K562 (cell line): ENCODE data around the gene TRABD. TPM values are rescaled to one million over a fixed set of nuclear protein-coding genes. Genes with fewer than 3 reads are reported as not detected.

Experiments
- ATAC-seq: fragments of 200-7000 bp; cut with Tn5 transposase; 3 replicates; pipeline ENCODE4 v1.9.1; 2020; ENCODE audit warnings: moderate library complexity
- BruUV-seq: library from RNA; stranded (reverse); fragments of 400-500 nt; replicated peaks from 2 replicates; lab custom pipeline; 2021; lab: Mats Ljungman, UMichigan
- CTCF ChIA-PET: fragments of 300-600 bp; formaldehyde crosslinking; extraction: SDS; loops from one replicate; lab custom pipeline; 2021; ENCODE audit warnings: low intra/inter-chr PET ratio; lab: Yijun Ruan, JAX
- POLR2A ChIA-PET: fragments of 300-600, 350-650 bp; sonication (Branson Sonifier 250); formaldehyde crosslinking; extraction: SDS; loops from one replicate; lab custom pipeline; 2021; ENCODE audit warnings: antibody characterized with exemption, inconsistent platforms; lab: Yijun Ruan, JAX
- DNase-seq, 4 experiments: peaks; one replicate each; pipeline versions ENCODE4 v3.0.0 to v3.0.0-alpha.2; 2011 to 2018; ENCODE audit warnings: low spot score in 3 of 4, mixed read lengths in 3 of 4; ENCODE audit errors: extremely low read depth in 1 of 4
- FAIRE-seq: peaks from 2 replicates; lab custom pipeline; 2011; peaks lifted over from hg19 to GRCh38; lab: Jason Lieb, UNC
- H2AFZ ChIP-seq: 2 replicates; pipeline ENCODE4 v1.6.0; 2011; ENCODE audit warnings: low read depth, low read length, control low read depth, inconsistent platforms
- H3K27ac ChIP-seq: fragments of 200-600 bp; 3 replicates; pipeline ENCODE4 v1.8.0; 2011; ENCODE audit warnings: low read depth, mild to moderate bottlenecking, control low read depth, inconsistent platforms, low read length, moderate library complexity, mixed read lengths; ENCODE audit errors: extremely low read depth
- H3K27me3 ChIP-seq, 2 experiments: fragments of 300-600 bp in 1 of 2; 2 replicates in 1 of 2; 3 replicates in 1 of 2; pipeline versions ENCODE4 v1.6.0 to v1.8.0; 2011; ENCODE audit warnings: inconsistent platforms in 2 of 2, low read length in 2 of 2, mild to moderate bottlenecking in 1 of 2, mixed read lengths in 1 of 2, moderate library complexity in 1 of 2; ENCODE audit not compliant: control insufficient read depth in 2 of 2, insufficient read depth in 2 of 2
- H3K36me3 ChIP-seq: fragments of 300-600 bp; 3 replicates; pipeline ENCODE4 v1.8.0; 2011; ENCODE audit warnings: mild to moderate bottlenecking, low read length, inconsistent platforms; ENCODE audit not compliant: control insufficient read depth, insufficient read depth
- H3K4me1 ChIP-seq, 2 experiments: fragments of 200-600 bp in 1 of 2; replicated peaks in 1 of 2; 2 replicates in 1 of 2; 3 replicates in 1 of 2; pipeline versions ENCODE4 v1.5.1 to v1.8.0; 2011; ENCODE audit warnings: inconsistent platforms in 2 of 2, low read length in 2 of 2, mild to moderate bottlenecking in 1 of 2, mixed read lengths in 1 of 2, moderate library complexity in 1 of 2; ENCODE audit not compliant: control insufficient read depth in 2 of 2, insufficient read depth in 2 of 2
- H3K4me2 ChIP-seq: 2 replicates; pipeline ENCODE4 v1.6.1; 2011; ENCODE audit warnings: low read length, control low read depth, inconsistent platforms, mixed read lengths; ENCODE audit not compliant: insufficient read depth
- H3K4me3 ChIP-seq: fragments of 200-600 bp; sonication (generic), shearing (Covaris generic); 2 replicates; pipeline ENCODE4 v1.5.1; 2016; ENCODE audit warnings: control low read depth, inconsistent platforms
- H3K79me2 ChIP-seq: fragments of 200-600 bp; 3 replicates; pipeline ENCODE4 v1.8.0; 2011; ENCODE audit warnings: low read length, inconsistent platforms; ENCODE audit not compliant: control insufficient read depth, insufficient read depth
- H3K9ac ChIP-seq, 2 experiments: 2 replicates each; pipeline versions ENCODE4 v1.6.0 to v1.6.1; 2011; ENCODE audit warnings: low read depth in 2 of 2, low read length in 2 of 2, control low read depth in 1 of 2, inconsistent platforms in 1 of 2, mild to moderate bottlenecking in 1 of 2, mixed read lengths in 1 of 2; ENCODE audit not compliant: insufficient read depth in 1 of 2
- H3K9me1 ChIP-seq: one replicate; pipeline ENCODE4 v1.6.0; 2011; ENCODE audit warnings: inconsistent platforms, mild to moderate bottlenecking, low read length, moderate library complexity; ENCODE audit not compliant: control insufficient read depth, insufficient read depth
- H3K9me3 ChIP-seq: replicated peaks from 2 replicates; pipeline ENCODE4 v1.5.1; 2011; ENCODE audit warnings: low read depth, low read length, inconsistent platforms; ENCODE audit not compliant: control insufficient read depth, insufficient read depth
- H4K20me1 ChIP-seq: replicated peaks from 2 replicates; pipeline ENCODE4 v1.6.1; 2011; ENCODE audit warnings: low read length, inconsistent platforms, mixed read lengths; ENCODE audit not compliant: control insufficient read depth, insufficient read depth
- NR2C2 ChIP-seq, 2 experiments: fragments of 200-800 bp in 1 of 2; sonication (Bioruptor generic) in 1 of 2; sonication (generic) in 1 of 2; formaldehyde crosslinking in 1 of 2; IDR thresholded peaks; 2 replicates each; pipeline versions ENCODE4 v1.6.1 to v1.8.0; 2016 to 2022; ENCODE audit warnings: mild to moderate bottlenecking in 1 of 2, missing compliant biosample characterization in 1 of 2, missing genetic modification characterization in 1 of 2, missing genetic modification reagents in 1 of 2
- POLR2G ChIP-seq: fragments of 200-400 bp; formaldehyde crosslinking; IDR thresholded peaks from 2 replicates; pipeline ENCODE4 v1.6.1; 2017; ENCODE audit warnings: low read depth, mild to moderate bottlenecking, antibody characterized with exemption, low read length, moderate library complexity
- PRPF4 ChIP-seq: fragments of 200-400 bp; formaldehyde crosslinking; IDR thresholded peaks from one replicate; pipeline ENCODE4 v1.6.1; 2017; ENCODE audit warnings: low read length, low read depth, mild to moderate bottlenecking; ENCODE audit not compliant: insufficient read depth, poor library complexity, severe bottlenecking
- RBM14 ChIP-seq: fragments of 200-400 bp; formaldehyde crosslinking; IDR thresholded peaks from 2 replicates; pipeline ENCODE4 v1.6.1; 2018; ENCODE audit warnings: low read depth, mild to moderate bottlenecking, low read length, moderate library complexity, borderline replicate concordance; ENCODE audit not compliant: insufficient read depth
- ZFP36 ChIP-seq: fragments of 150-350 bp; IDR thresholded peaks from 2 replicates; pipeline ENCODE4 v1.6.1; 2018; ENCODE audit warnings: low read length, low read depth; ENCODE audit not compliant: partially characterized antibody
- ZNF224 ChIP-seq: sonication (generic); formaldehyde crosslinking; IDR thresholded peaks from 2 replicates; pipeline ENCODE4 v1.8.0; 2022; ENCODE audit warnings: mild to moderate bottlenecking, missing genetic modification reagents
- WGBS: fragments of 100-300 bp; shearing (Covaris generic); methylation state at CpG from one replicate; pipeline ENCODE4 v1.1.6; 2016; ENCODE audit warnings: low coverage, mixed read lengths; ENCODE audit not compliant: insufficient coverage; ENCODE audit errors: missing lambda C conversion rate; 5-methylcytosine and 5-hydroxymethylcytosine counted together
- in situ Hi-C: fragments of 300-500 bp; cut with MboI; formaldehyde crosslinking; loops from 4 replicates; pipeline ENCODE4 v1.15.0; 2018; ENCODE audit warnings: inconsistent platforms, mixed read lengths
- intact Hi-C: fragments of 100-400 bp; cut with micrococcal nuclease; formaldehyde crosslinking; loops from 2 replicates; pipeline ENCODE4 v1.14.2; 2022
- polyA plus RNA-seq, 8 experiments: library from polyadenylated mRNA; depleted of rRNA in 4 of 8; stranded (reverse) in 5 of 8; unstranded in 3 of 8; fragments of >200 nt; fragmentation: Nextera tagmentation in 2 of 8; fragmentation: Illumina TruSeq in 1 of 8; extraction: Ambion mirVana in 2 of 8; extraction: Trizol in 1 of 8; gene quantifications; 2 replicates each; pipeline versions ENCODE4 v1.2.1 to v1.2.3, GENCODE V29; 2011 to 2014; ENCODE audit warnings: inconsistent platforms in 1 of 8, missing spikeins in 1 of 8
- total RNA-seq, 7 experiments: library from RNA; depleted of rRNA in 6 of 7; stranded (reverse); fragments of >200 nt in 6 of 7; fragmentation: Illumina TruSeq in 2 of 7; extraction: Trizol in 2 of 7; gene quantifications; 2 replicates each; pipeline versions ENCODE4 v1.2.1 to v1.2.3, GENCODE V29; 2011 to 2021; ENCODE audit warnings: low replicate concordance in 1 of 7
- TF ChIP-seq, protein P1 (sequence below): IDR thresholded peaks from 2 replicates; pipeline ENCODE4 v1.6.1; 2014; ENCODE audit warnings: antibody characterized with exemption

The TRABD gene
- total and polyA plus RNA-seq, 9 of the 15 experiments (the other 6 are each of a cell fraction or from before 2014, with no cell fraction given): 0.08 to 62.9 (median 14.0) TPM

DNA sequence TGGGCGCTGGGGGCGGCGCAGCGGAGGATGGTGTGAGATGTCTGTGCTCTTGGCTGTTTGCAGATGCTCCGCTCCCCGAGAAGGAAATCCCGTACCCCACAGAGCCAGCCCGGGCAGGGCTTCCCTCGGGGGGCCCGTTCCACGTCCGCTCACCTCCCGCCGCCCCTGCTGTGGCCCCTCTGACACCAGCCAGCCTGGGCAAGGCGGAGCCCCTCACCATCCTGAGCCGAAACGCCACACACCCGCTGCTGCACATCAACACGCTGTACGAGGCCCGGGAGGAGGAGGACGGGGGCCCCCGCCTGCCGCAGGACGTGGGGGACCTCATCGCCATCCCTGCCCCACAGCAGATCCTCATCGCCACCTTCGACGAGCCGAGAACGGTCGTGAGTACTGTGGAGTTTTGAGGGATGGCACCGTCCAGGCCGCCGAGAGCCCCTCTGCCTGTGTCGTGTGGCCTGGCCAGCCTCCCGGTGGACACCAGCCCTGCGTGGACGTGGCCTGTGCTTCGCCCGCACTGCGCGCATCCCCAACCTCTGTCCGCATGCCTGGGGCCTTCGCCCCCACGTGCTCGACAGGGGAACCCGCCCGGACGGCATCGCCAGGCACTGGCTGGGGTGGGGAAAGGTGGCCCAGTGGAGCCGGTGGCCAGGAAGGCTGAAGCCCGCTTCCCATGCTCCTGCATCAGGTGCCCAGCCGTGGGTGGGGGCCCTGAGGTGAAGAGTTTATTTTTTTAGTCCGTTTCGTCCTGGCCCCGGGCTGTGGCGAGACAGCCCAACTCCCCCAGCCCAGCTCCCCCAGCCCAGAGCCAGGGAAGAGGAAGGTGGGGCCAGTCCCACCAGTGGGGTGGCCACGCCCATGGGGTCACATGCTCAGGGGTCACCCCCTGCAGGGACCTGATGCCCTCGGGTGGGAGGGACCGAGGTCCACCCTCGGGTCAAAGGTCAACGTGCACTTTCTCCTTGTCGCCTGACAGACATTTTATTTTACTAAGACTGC, 6.5 kb upstream of the TRABD start (continued):
- peak; percentile 34; the same call in 1 of the 2 replicates for TF ChIP-seq POLR2G
- no peak for TF ChIP-seq PRPF4

DNA sequence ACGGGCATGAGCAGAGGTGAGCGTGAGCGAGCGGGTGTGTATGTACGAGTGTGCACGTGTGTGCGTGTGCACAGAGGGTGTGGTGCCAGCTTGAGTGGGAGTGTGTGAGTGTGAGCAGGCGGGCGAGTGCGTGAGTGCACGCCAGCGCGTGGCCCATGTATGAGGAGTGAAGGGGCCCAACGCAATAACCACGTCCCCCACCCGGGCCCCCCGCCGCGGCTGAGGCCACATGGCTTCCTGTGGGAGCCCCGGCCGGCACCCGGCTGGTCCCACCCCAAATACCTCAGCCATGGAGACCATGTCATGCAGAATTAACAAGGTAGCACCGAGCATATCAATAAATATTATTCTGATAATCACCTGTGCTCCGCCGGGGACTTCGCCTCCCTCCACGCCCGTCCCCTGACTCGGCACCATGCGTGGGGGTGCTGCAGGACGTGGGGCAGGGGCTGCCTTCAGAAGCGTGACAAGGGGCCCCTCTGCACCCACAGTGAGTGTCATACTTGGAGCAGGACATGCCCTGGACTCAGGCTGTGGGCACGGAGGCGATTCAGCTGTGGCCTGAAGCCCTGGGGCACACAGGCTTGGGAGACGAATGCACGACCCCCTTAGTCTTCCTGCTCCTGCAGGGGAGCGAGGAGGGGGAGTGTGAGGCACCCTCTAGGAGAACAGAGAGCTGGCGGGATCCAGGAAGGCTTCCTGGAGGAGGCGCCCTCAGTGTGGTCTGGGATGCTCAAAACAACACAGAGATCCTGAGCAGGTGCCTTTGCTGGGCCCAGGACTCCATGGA, 5.6 kb upstream of the TRABD start:
- ChIA-PET CTCF (no interaction called here), POLR2A (no interaction called here)
- ATAC-seq (no peak), FAIRE-seq (no peak), DNase-seq (no peak)
- Histone ChIP-seq H3K4me3 (no peak overlapping the region), H4K20me1 (no peaks in the 10 kb centered on the region), H3K27me3 (no peaks in the 10 kb centered on the region), H3K9me3 (no peaks in the 10 kb centered on the region), H3K9me1 (no peaks in the 10 kb centered on the region), H3K4me1 (peaks cover 0 to 59% of the 10 kb centered on the region in 2 experiments; a peak in 2 of 5 replicates), H3K27ac (no peak overlapping the region), H3K9ac (peak overlapping the region in 1 of 2 experiments; percentile 13; a peak in 1 of 4 replicates), H3K4me2 (no peak overlapping the region), H3K36me3 (no peaks in the 10 kb centered on the region), H3K79me2 (no peaks in the 10 kb centered on the region), H2AFZ (no peak overlapping the region)
- 84% methylated on average over 20 of the region's 39 CpGs for WGBS
- intact Hi-C loops (no loop called here), in situ Hi-C loops (no loop called here)
- no TSS peak for BruUV-seq
- TF ChIP-seq ZFP36 (peak; percentile 92), ZNF224 (CRISPR knock-in tag) (no peak), RBM14 (no peak), NR2C2 (CRISPR knock-in tag; IDR thresholded peaks at IDR 0.05) (peak; percentile 31; the same call in 1 of the 2 replicates), NR2C2 (tag; IDR thresholded peaks at IDR 0.05) (no peak)
- TF ChIP-seq, protein P1, sequence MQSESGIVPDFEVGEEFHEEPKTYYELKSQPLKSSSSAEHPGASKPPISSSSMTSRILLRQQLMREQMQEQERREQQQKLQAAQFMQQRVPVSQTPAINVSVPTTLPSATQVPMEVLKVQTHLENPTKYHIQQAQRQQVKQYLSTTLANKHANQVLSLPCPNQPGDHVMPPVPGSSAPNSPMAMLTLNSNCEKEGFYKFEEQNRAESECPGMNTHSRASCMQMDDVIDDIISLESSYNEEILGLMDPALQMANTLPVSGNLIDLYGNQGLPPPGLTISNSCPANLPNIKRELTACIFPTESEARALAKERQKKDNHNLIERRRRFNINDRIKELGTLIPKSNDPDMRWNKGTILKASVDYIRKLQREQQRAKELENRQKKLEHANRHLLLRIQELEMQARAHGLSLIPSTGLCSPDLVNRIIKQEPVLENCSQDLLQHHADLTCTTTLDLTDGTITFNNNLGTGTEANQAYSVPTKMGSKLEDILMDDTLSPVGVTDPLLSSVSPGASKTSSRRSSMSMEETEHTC: no peak
